Adrenal gland (tissue), 12 donors: Measurements from ENCODE around the gene CALML3. TPM values are rescaled to one million over a fixed set of nuclear protein-coding genes. Genes with fewer than 3 reads are reported as not detected.

Experiments
- DNase-seq, 7 donors: peaks; one replicate each; pipeline ENCODE4 v3.0.0-alpha.2; 2019 to 2020
- H3K27ac ChIP-seq, 5 donors: fragments of 200-600 bp; sonication (generic) in 4 of 5; 1 replicate in 3 of 5; 2 replicates in 2 of 5; pipeline versions ENCODE4 v1.5.1 to v1.8.0; 2016 to 2020; ENCODE audit warnings: mild to moderate bottlenecking in 1 of 5
- H3K27me3 ChIP-seq: fragments of 200-600 bp; 2 replicates; pipeline ENCODE4 v1.8.0; 2021
- H3K36me3 ChIP-seq, 2 donors: fragments of 200-600 bp; replicated peaks in 1 of 2; 1 replicate in 1 of 2; 2 replicates in 1 of 2; pipeline versions ENCODE4 v1.5.1 to v1.8.0; 2018 to 2022
- H3K4me1 ChIP-seq, 2 donors: fragments of 200-600 bp; replicated peaks in 1 of 2; 1 replicate in 1 of 2; 2 replicates in 1 of 2; pipeline versions ENCODE4 v1.5.1 to v1.8.0; 2018 to 2021
- H3K4me3 ChIP-seq, 4 donors: fragments of 200-600 bp; sonication (generic) in 3 of 4; one replicate each; pipeline ENCODE4 v1.5.1; 2016 to 2018
- H3K9me3 ChIP-seq, 3 donors: fragments of 200-600 bp; sonication (generic) in 1 of 3; replicated peaks in 1 of 3; 1 replicate in 2 of 3; 2 replicates in 1 of 3; pipeline versions ENCODE4 v1.5.1 to v1.8.0; 2016 to 2021
- POLR2A ChIP-seq, 2 donors: fragments of 450-650 bp; IDR thresholded peaks; one replicate each; pipeline ENCODE4 v1.6.1; 2017; ENCODE audit warnings: antibody characterized with exemption in 2 of 2, mild to moderate bottlenecking in 2 of 2, moderate library complexity in 1 of 2
- WGBS, 4 donors: extraction: QIAGEN DNeasy Blood & Tissue Kit in 2 of 4; methylation state at CpG; one replicate each; pipeline versions ENCODE4 v1.1.5 to v1.1.7; 2013 to 2017; 5-methylcytosine and 5-hydroxymethylcytosine counted together
- intact Hi-C, 2 donors: fragments of 100-400 bp; cut with DNase I; formaldehyde crosslinking; loops; one replicate each; pipeline versions ENCODE4 v1.14.1 to v1.15.0; 2022 to 2023
- polyA plus RNA-seq, 3 donors: library from polyadenylated mRNA; stranded (reverse); fragments of 200-250 nt in 2 of 3; fragments of 350-450 nt in 1 of 3; fragmentation: Illumina TruSeq in 1 of 3; extraction: RNeasy Lipid Tissue Mini Kit (QIAGEN cat#74804) in 1 of 3; gene quantifications; one replicate each; pipeline ENCODE4 v1.2.3, GENCODE V29; 2013 to 2014
- total RNA-seq, 9 donors: library from RNA; depleted of rRNA in 4 of 9; stranded (reverse); fragments of >200 nt in 4 of 9; fragments of 120-200 nt in 1 of 9; fragmentation: NEBNext Ultra II Directional in 1 of 9; extraction: Animal tissue kit (Norgen Biotek cat#: 25700) in 1 of 9; gene quantifications; one replicate each; pipeline versions ENCODE4 v1.1.0 to v1.2.4, GENCODE V29; 2013 to 2023
- TF ChIP-seq, protein P1 (sequence below), 6 experiments: fragments of 450-650 bp in 4 of 6; fragments of 200-600 bp in 2 of 6; sonication (generic) in 1 of 6; IDR thresholded peaks; 1 replicate in 5 of 6; 2 replicates in 1 of 6; pipeline versions ENCODE4 v1.5.1 to v1.8.0; 2016 to 2021; ENCODE audit warnings: antibody characterized with exemption in 6 of 6, mild to moderate bottlenecking in 2 of 6, moderate library complexity in 1 of 6
- donor health status: healthy with polysubstance abuse.
- donor health status: Bipolar disorder and iron deficiency.
- donor health status: DM: yes; HTN: yes; CAD: no.
- donor health status: DM: no; HTN: no; CAD: no.
- donor health status: DM: no; HTN: no; CAD: no.
- donor health status: DM: yes; HTN: yes; CAD: no.

Gene CALML3
- total and polyA plus RNA-seq, 12 donors: 0.07 TPM; not detected in 11

DNA sequence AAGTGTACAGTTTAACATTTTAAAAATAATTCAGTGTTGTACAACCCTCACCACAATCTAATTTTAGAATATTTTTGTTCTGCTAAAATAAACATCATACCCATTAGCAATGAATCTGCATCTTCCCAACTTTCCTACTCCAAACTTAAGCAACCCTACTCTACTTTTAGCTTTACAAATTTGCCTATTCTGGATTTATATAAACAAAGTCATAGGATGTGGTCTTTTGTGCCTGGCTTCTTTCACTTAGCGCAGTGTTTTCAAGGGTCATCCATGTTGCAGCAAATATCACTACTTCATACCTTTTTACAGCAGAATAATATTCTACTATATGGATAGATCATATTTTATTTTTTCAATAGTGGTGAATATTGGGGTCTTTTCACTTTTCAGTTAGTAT is 18.9 kb downstream of the CALML3 start:
- no peak for DNase-seq
- Histone ChIP-seq H3K9me3 (peaks cover 0 to 10% (median 0%) of the 10 kb centered on the region in 3 donors), H3K4me3 (no peak overlapping the region), H3K4me1 (no peaks in the 10 kb centered on the region), H3K36me3 (no peaks in the 10 kb centered on the region), H3K27ac (no peak overlapping the region), H3K27me3 (no peaks in the 10 kb centered on the region)
- TF ChIP-seq POLR2A (IDR thresholded peaks at IDR 0.05): no peak
- TF ChIP-seq, protein P1, sequence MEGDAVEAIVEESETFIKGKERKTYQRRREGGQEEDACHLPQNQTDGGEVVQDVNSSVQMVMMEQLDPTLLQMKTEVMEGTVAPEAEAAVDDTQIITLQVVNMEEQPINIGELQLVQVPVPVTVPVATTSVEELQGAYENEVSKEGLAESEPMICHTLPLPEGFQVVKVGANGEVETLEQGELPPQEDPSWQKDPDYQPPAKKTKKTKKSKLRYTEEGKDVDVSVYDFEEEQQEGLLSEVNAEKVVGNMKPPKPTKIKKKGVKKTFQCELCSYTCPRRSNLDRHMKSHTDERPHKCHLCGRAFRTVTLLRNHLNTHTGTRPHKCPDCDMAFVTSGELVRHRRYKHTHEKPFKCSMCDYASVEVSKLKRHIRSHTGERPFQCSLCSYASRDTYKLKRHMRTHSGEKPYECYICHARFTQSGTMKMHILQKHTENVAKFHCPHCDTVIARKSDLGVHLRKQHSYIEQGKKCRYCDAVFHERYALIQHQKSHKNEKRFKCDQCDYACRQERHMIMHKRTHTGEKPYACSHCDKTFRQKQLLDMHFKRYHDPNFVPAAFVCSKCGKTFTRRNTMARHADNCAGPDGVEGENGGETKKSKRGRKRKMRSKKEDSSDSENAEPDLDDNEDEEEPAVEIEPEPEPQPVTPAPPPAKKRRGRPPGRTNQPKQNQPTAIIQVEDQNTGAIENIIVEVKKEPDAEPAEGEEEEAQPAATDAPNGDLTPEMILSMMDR (IDR thresholded peaks at IDR 0.05): no peak
- WGBS, 4 donors: 92 to 97% (median 96%) methylated on average over 1 of the region's 1 CpG
- intact Hi-C loops: no loop called here

DNA sequence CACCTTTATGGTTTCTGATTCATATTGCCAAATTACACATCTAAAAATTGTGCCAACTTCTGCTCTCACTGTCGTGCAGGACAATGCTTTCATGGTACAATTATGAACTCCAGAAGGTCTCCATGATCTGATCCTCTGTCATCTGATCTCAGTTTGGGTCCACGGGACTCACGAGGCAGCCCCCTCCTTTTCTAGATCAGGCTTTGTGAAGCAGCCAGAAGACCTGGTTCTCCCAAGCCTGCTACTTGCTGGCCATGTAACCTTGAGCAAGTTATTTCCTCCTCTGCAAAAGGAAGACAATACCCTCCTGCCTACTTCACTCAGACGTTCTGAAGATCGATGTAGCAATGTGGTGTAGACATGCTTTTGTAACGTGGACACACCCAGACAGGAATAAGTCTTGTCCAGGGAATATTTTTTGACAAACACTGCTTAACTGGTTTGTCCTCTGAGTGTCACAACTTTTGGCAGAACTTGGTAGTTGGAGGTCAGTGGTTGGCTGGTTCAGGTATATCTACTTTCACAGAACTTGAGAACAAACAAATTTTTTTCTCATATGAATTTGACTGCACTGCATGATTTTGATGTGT is 19.6 kb downstream of the CALML3 start:
- intact Hi-C loops: no loop called here
- no peaks in the 10 kb centered on the region for H3K4me1 ChIP-seq
- peaks cover 0 to 10% (median 0%) of the 10 kb centered on the region in 3 donors for H3K9me3 ChIP-seq
- DNase-seq: no peak
- TF ChIP-seq POLR2A (IDR thresholded peaks at IDR 0.05): no peak
- TF ChIP-seq, protein P1 (IDR thresholded peaks at IDR 0.05): no peak
- 68 to 79% (median 72%) methylated on average over 6 of the region's 6 CpGs for WGBS, 4 donors
- no peak overlapping the region for H3K27ac ChIP-seq
- no peaks in the 10 kb centered on the region for H3K36me3 ChIP-seq
- no peaks in the 10 kb centered on the region for H3K27me3 ChIP-seq
- H3K4me3 ChIP-seq: no peak overlapping the region

DNA sequence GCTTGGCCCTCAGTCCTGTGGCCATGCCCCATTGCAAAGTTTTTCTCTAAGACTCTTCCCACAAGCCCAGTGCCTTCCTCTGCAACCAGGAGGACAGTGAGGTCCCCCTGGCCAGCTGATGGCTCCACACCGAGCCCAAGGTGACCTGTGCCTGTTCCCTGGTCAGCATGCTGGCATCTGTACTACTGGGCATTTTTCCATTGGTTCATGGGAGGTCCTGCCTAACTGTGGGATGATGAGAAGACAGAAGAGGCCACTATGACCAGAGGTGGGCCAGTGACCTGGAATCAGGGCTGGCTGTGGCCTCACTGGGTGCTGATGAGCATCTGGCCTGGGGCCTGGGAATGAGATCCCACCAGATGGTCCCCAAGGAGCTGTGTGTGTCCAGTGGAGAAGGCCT is 20.2 kb downstream of the CALML3 start:
- H3K4me1 ChIP-seq: no peaks in the 10 kb centered on the region
- no peak overlapping the region for H3K4me3 ChIP-seq
- H3K36me3 ChIP-seq: no peaks in the 10 kb centered on the region
- WGBS, 4 donors: 83 to 90% (median 87%) methylated on average over 1 of the region's 1 CpG
- H3K27me3 ChIP-seq: no peaks in the 10 kb centered on the region
- H3K9me3 ChIP-seq: peaks cover 0 to 10% (median 0%) of the 10 kb centered on the region in 3 donors
- TF ChIP-seq, protein P1 (IDR thresholded peaks at IDR 0.05): no peak
- TF ChIP-seq POLR2A (IDR thresholded peaks at IDR 0.05): no peak
- H3K27ac ChIP-seq: no peak overlapping the region
- intact Hi-C loops: no loop called here
- DNase-seq: no peak

DNA sequence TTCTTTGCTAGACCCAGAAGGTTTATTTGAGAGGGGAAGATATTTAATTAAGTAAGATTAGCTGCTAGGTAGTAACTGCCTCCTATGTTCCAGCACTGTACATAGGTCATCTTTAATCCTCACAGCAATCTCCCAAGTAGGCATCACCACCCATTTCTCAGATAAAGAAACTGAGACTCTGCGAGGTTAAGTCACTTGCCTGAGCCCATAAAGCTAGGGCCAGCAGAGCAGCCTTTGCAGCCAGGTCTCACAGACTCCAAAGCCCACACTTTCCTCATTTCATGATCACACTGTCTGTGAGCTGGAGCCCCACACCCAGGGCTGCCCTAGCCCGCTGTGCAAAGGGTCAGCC is 20.6 kb downstream of the CALML3 start:
- TF ChIP-seq, protein P1 (IDR thresholded peaks at IDR 0.05): no peak
- TF ChIP-seq POLR2A (IDR thresholded peaks at IDR 0.05): no peak
- intact Hi-C loops: no loop called here
- peaks cover 0 to 10% (median 0%) of the 10 kb centered on the region in 3 donors for H3K9me3 ChIP-seq
- H3K36me3 ChIP-seq: no peaks in the 10 kb centered on the region
- H3K4me1 ChIP-seq: no peaks in the 10 kb centered on the region
- no peak overlapping the region for H3K27ac ChIP-seq
- H3K27me3 ChIP-seq: no peaks in the 10 kb centered on the region
- 68 to 100% (median 87%) methylated on average over 2 of the region's 2 CpGs for WGBS, 4 donors
- no peak overlapping the region for H3K4me3 ChIP-seq
- DNase-seq: no peak
